Fibroblast of lung (primary cell): ENCODE measurements around the gene DEFB131B.
"Not testable (repeated sequence)": the region's sequence is repeated elsewhere in the genome, so short reads cannot be mapped to it uniquely, and the experiment has no call there.

ENCODE experiments used
- EZH2 ChIP-seq: IDR thresholded peaks from 2 replicates; pipeline ENCODE4 v1.5.1; 2012; ENCODE audit warnings: low read length, control low read depth, mild to moderate bottlenecking; ENCODE audit errors: missing control alignments
- TF ChIP-seq, protein P1 (sequence below), 2 donors: IDR thresholded peaks in 1 of 2; conservative IDR thresholded peaks in 1 of 2; 1 replicate in 1 of 2; 2 replicates in 1 of 2; pipeline ENCODE4 v1.5.1; 2011 to 2012; ENCODE audit warnings: low read length in 2 of 2, control low read depth in 1 of 2, inconsistent platforms in 1 of 2, low read depth in 1 of 2, mild to moderate bottlenecking in 1 of 2

- TF ChIP-seq, protein P1, sequence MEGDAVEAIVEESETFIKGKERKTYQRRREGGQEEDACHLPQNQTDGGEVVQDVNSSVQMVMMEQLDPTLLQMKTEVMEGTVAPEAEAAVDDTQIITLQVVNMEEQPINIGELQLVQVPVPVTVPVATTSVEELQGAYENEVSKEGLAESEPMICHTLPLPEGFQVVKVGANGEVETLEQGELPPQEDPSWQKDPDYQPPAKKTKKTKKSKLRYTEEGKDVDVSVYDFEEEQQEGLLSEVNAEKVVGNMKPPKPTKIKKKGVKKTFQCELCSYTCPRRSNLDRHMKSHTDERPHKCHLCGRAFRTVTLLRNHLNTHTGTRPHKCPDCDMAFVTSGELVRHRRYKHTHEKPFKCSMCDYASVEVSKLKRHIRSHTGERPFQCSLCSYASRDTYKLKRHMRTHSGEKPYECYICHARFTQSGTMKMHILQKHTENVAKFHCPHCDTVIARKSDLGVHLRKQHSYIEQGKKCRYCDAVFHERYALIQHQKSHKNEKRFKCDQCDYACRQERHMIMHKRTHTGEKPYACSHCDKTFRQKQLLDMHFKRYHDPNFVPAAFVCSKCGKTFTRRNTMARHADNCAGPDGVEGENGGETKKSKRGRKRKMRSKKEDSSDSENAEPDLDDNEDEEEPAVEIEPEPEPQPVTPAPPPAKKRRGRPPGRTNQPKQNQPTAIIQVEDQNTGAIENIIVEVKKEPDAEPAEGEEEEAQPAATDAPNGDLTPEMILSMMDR (conservative IDR thresholded peaks at IDR 0.05 in 1 of 2, IDR thresholded peaks at IDR 0.05 in 1 of 2; ENCODE audit: low read depth in 1 of 2, low read length in 2 of 2) = not testable (repeated sequence)
- TF ChIP-seq EZH2 = not testable (repeated sequence)
Measured at GRCh38 chr11:71832811-71833210, 45.4 kb upstream of the DEFB131B start, which contains the start of gene DEFB108B.
